Activated CD4-positive, alpha-beta T cell treated with anti-CD3 and anti-CD28 coated beads for 24 hours (primary cell): ENCODE results near the gene NDUFB10.

Experiments
- DNase-seq, 2 donors: peaks; one replicate each; pipeline ENCODE4 v3.0.0-alpha.2; 2020; ENCODE audit warnings: low read depth in 2 of 2

Gene NDUFB10

DNA sequence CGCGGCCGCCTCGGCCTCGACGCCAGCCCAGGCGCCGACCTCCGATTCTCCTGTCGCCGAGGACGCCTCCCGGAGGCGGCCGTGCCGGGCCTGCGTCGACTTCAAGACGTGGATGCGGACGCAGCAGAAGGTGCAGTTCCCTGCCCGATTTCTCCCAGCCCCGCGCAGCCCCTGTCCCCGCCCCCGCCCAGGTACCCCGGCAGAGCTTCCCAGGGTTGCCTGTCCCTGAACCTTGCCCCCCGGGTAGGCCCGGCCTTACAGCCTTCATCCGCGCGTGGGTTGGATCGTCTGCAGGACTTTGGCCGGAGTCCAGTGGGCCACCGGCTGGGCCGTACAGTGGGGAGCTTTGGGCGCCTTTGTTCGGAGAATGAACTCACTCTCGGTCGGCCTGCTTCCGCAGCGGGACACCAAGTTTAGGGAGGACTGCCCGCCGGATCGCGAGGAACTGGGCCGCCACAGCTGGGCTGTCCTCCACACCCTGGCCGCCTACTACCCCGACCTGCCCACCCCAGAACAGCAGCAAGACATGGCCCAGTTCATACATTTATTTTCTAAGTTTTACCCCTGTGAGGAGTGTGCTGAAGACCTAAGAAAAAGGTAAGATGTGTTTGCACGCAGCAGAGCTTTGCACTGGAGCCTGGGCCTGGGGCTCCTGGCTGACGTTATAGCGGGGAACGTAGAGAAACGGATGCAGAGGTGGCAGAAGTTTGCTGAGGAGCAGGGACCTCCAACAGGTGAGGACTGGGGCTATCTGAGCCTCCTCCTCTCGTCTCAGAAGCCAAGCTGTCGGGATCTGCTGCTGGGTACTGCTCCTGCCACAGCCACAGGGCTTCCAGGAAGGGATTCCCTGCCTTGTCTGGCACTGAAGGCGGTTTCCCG, 25.2 kb downstream of the NDUFB10 start:
- no peak for DNase-seq

- no peak for DNase-seq
Observed at GRCh38 chr16:1985466-1986150, 26.3 kb downstream of the NDUFB10 start.

DNA sequence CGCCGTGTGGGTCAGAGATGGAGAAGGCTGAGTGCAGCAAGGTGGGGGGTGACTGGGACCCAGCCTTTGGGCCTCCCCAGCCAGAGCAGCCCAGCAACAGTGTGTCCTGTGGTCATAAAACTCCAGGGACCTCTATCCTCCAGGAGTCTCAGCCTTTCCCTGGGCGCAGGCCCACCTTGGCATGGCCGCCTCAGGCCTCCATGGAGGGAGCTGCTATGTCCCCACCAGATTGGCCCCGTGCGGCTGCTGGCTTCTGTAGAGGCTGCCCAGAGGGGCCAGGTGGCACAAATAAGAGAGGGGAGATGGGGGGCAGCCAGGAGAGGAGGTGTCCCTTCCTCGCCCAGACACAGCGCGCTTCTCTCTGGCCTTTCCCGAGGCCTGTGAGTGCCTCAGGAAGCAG, 27.9 kb downstream of the NDUFB10 start:
- no peak for DNase-seq

- DNase-seq, result no peak
Observed at GRCh38 chr16:1989209-1990100, 30.1 kb downstream of the NDUFB10 start, which contains the start of gene SYNGR3. TSS of gene SYNGR3 (plus strand) at chr16:1989970. CDS start at chr16:1990103, 133 bp downstream.

- DNase-seq, result no peak
Observed at GRCh38 chr16:1990101-1990350, 30.7 kb downstream of the NDUFB10 start.

GRCh38 chr16:1990351-1991134, 31.2 kb downstream of the NDUFB10 start:
- DNase-seq, result no peak

GRCh38 chr16:1991135-1991551, 31.8 kb downstream of the NDUFB10 start:
- DNase-seq, result no peak

DNA sequence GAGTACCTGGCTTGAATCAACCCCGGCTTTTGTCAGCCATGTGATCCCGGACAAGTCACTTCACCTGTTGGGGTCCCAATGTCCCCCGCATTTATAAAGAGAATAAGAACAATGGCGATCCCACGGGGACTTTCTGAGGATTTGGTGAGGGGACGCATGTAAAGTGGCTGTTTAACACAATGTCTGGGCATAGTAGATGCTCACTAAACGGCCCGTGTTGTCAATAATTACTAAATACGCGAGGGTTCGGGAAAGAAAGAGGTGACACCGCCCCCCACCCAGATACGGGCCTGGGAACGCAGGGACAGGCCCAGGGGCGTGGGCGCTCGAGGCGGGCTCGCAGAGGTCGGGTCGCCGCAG, 32.2 kb downstream of the NDUFB10 start:
- DNase-seq, result no peak

GRCh38 chr16:1991948-1992703, 32.8 kb downstream of the NDUFB10 start:
- peak; percentile 97 to 98 for DNase-seq

GRCh38 chr16:1992704-1993317, 33.5 kb downstream of the NDUFB10 start:
- DNase-seq, result no peak

GRCh38 chr16:1993731-1994131, 34.4 kb downstream of the NDUFB10 start:
- no peak for DNase-seq

DNA sequence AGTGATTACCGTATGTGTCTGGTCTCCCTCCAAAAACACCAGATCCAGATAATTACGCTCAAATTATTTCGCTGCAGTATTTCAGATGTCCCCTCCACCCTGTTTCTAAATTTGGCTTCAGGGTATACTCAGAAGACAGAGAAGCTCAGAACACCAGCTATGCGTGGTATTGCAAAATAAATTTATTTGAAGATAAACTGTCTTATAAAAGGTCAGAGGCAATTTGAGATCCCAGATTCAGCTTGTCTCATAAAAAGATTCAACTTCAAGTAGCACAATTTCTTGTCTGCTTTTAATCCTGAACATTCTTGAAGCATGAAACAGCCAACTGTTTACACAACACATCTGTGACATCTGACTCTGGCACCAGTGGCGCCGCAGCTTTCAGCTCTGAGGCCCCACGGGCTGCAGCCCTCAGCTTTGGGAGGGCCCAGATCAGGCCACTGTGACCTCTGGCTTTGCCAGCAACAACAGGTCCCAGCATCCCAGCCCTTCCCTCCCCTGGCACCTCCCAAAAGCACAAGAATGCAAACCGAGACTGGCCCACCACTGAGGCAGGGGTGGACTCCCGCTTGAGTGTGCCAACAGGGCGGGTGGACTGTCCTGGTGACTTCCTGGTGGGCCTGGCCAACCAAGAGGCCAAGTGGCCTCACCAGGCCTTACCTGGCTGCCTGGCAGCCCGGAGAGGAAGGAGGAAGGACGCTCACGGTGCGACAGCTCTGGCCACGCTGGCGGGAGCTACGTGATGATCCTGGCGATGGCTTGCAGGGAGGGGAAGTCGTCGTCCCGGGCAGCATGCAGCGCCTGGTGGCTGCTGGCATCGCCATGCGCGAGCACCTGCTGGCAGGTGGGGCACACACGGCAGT, 38.4 kb downstream of the NDUFB10 start:
- DNase-seq, result no peak

DNA sequence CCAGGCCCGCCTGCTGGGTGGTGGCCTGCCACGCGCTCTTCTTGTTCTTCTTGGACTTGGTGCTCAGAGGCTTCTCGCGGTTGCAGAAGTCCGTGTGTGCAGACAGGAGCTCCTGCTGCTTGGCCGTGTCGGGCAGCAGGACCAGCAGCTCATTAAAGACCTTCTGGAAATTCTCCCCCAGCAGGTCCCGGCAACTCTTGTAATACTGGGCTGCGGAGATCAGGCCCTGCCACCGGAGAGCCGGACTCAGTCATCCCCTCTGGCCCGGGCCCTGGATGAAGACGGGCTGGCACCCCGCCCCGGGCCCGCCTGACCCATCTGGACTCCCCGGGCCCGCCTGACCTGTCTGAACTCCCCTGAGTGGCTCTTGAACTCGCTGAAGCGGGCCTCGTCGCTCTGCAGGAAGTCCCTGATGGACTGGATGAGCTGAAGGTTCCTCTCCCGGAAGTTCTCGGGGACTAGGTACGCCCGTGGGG, 39.1 kb downstream of the NDUFB10 start:
- DNase-seq, result no peak

DNA sequence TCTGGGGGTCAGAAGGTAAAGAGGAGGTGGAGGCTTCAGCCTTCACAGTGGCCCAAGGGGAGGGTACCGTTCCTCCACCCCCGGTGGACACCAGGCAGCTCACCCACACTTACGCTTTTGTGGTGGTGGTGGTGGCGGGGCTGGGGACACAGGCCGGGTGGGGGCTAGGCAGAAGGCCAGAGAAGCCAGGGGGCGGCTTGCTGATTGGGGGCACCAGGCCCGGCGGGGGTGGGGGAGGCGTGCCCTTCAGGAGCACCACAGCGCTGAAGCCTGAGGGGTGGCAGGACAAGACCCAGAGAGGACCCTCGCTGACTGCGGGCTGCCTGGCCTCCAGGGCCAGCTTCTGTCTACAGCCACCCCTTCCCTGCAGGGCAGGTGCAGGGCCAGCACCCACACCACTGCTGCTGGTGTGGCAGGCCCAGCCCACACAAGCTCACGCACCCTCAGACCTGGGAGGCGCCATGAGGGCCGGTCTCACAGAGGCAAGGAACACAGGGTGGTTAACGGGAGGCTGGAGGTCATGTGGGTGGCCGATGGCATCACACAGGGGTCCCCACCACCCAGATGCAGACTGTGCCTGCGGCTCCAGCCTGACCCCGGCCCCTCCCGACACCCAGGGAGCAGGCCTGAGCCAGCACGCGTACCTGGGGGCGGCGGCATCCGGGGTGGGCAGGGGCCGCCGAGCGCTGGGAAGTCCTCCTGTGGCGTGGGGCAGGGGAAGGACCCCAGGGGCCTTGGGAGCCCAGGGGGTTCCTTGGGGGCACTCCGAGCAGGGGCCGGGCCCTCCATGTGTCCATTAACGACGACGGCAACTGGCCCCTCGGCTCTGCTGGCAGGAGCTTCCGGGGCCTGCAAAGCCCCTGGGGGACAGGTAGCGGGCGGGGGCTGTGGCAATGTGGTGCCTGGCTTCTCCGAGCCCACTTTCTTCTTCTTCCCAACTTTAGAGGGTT, 39.8 kb downstream of the NDUFB10 start:
- no peak for DNase-seq

- no peak for DNase-seq
Observed at GRCh38 chr16:1999866-2000514, 40.7 kb downstream of the NDUFB10 start.

DNA sequence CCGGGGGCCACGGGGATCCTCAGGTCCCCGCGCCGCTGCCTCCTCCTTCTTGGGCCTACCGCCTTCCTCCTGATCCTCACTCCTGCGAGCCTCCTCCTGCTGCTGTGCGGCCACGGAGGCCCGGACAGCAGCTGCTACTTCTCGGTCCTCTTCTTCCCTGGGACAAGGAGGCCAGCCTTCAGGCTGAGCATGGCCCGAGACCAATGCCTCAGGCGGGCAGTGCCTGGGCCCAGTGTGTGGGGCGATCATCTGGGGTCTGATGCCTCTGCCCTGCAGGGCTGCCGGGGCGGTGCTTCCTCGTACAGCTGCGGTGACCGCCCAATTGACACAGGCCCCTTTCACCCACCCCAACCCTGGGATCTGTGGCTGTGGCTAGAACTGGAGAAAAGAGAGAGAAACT, 41.7 kb downstream of the NDUFB10 start:
- DNase-seq, result no peak
